A549 (cell line): ENCODE data around the gene TRMT61A. TPM values are rescaled to one million over a fixed set of nuclear protein-coding genes. Genes with fewer than 3 reads are reported as not detected.

ENCODE experiments used
- ATAC-seq, 2 experiments: fragments of 200-7000 bp in 1 of 2; fragments of >200 bp in 1 of 2; cut with Nextera tagmentation in 1 of 2; cut with Tn5 transposase in 1 of 2; 3 replicates each; pipeline versions ENCODE4 v1.8.0 to v1.9.1; 2018 to 2020; ENCODE audit warnings: mild to moderate bottlenecking in 1 of 2, moderate library complexity in 1 of 2
- CTCF ChIA-PET: fragments of 300-600 bp; sonication (Branson Sonifier 250); formaldehyde crosslinking; extraction: SDS; loops from one replicate; lab custom pipeline; 2021; ENCODE audit warnings: antibody characterized with exemption, inconsistent platforms; lab: Yijun Ruan, JAX
- POLR2A ChIA-PET: fragments of 350-600 bp; formaldehyde crosslinking; extraction: SDS; loops from one replicate; lab custom pipeline; 2021; ENCODE audit warnings: antibody characterized with exemption, inconsistent platforms; lab: Yijun Ruan, JAX
- DNase-seq, 2 experiments: peaks; one replicate each; pipeline versions ENCODE4 v3.0.0 to v3.0.0-alpha.2; 2011 to 2016; ENCODE audit warnings: low read depth in 1 of 2, low spot score in 1 of 2
- FAIRE-seq: peaks from 2 replicates; lab custom pipeline; 2011; peaks lifted over from hg19 to GRCh38; lab: Jason Lieb, UNC
- H3K27ac ChIP-seq, 2 experiments: fragments of >200 bp; sonication (Bioruptor Twin); formaldehyde crosslinking; 3 replicates each; pipeline ENCODE4 v1.5.1; 2016 to 2017
- H3K4me1 ChIP-seq: fragments of >200 bp; sonication (Bioruptor Twin); formaldehyde crosslinking; 3 replicates; pipeline ENCODE4 v1.6.1; 2016
- H3K4me2 ChIP-seq: fragments of >200 bp; sonication (Bioruptor Twin); formaldehyde crosslinking; 3 replicates; pipeline ENCODE4 v1.6.1; 2016
- H3K4me3 ChIP-seq: fragments of >200 bp; sonication (Bioruptor Twin); formaldehyde crosslinking; 3 replicates; pipeline ENCODE4 v1.5.1; 2016
- H3K9me3 ChIP-seq: fragments of >200 bp; sonication (Bioruptor Twin); formaldehyde crosslinking; 3 replicates; pipeline ENCODE4 v1.6.1; 2016
- BCL3 ChIP-seq: fragments of >200 bp; sonication (Bioruptor Twin); formaldehyde crosslinking; IDR thresholded peaks from 3 replicates; pipeline ENCODE4 v1.6.1; 2016
- BHLHE40 ChIP-seq: IDR thresholded peaks from 2 replicates; pipeline ENCODE4 v1.6.1; 2012; ENCODE audit warnings: low read depth, low read length, inconsistent platforms
- CBX2 ChIP-seq: fragments of 200-600 bp; sonication (generic); IDR thresholded peaks from 2 replicates; pipeline ENCODE4 v1.6.1; 2016; ENCODE audit warnings: low read depth, mild to moderate bottlenecking, borderline replicate concordance
- CEBPB ChIP-seq, 2 experiments: fragments of >200 bp in 1 of 2; sonication (Bioruptor Twin) in 1 of 2; formaldehyde crosslinking in 1 of 2; IDR thresholded peaks; 2 replicates each; pipeline ENCODE4 v1.6.1; 2012 to 2016
- EHF ChIP-seq: fragments of 250-450 bp; sonication (Bioruptor Pico); IDR thresholded peaks from 2 replicates; pipeline ENCODE4 v1.5.0; 2020; ENCODE audit warnings: mild to moderate bottlenecking
- EP300 ChIP-seq, 2 experiments: fragments of >200 bp; sonication (Bioruptor Twin); formaldehyde crosslinking; IDR thresholded peaks; 2 replicates in 1 of 2; 3 replicates in 1 of 2; pipeline ENCODE4 v1.6.1; 2016 to 2017
- FOSL2 ChIP-seq, 2 experiments: fragments of 450-650 bp in 1 of 2; fragments of >200 bp in 1 of 2; sonication (Bioruptor Twin) in 1 of 2; formaldehyde crosslinking; IDR thresholded peaks; 2 replicates each; pipeline versions ENCODE4 v1.5.0 to v1.6.1; 2016 to 2020; ENCODE audit warnings: mild to moderate bottlenecking in 1 of 2, moderate library complexity in 1 of 2
- GATA3 ChIP-seq: IDR thresholded peaks from 2 replicates; pipeline ENCODE4 v1.6.1; 2012; ENCODE audit warnings: borderline replicate concordance
- HDAC2 ChIP-seq: fragments of 200-600 bp; sonication (generic); IDR thresholded peaks from 2 replicates; pipeline ENCODE4 v1.6.1; 2016
- HEYL ChIP-seq: fragments of 250-450 bp; sonication (Bioruptor Pico); IDR thresholded peaks from 2 replicates; pipeline ENCODE4 v1.8.0; 2021; ENCODE audit warnings: mild to moderate bottlenecking, moderate library complexity
- JUN ChIP-seq, 2 experiments: fragments of >200 bp; sonication (Bioruptor Twin); formaldehyde crosslinking; IDR thresholded peaks; 2 replicates in 1 of 2; 3 replicates in 1 of 2; pipeline ENCODE4 v1.6.1; 2016 to 2017
- KDM5A ChIP-seq: fragments of 200-600 bp; sonication (generic); IDR thresholded peaks from 2 replicates; pipeline ENCODE4 v1.6.1; 2016; ENCODE audit warnings: antibody characterized with exemption, mild to moderate bottlenecking
- MAFK ChIP-seq: fragments of 450-650 bp; IDR thresholded peaks from 2 replicates; pipeline ENCODE4 v1.6.1; 2014; ENCODE audit not compliant: partially characterized antibody
- MAZ ChIP-seq: fragments of 150-350 bp; IDR thresholded peaks from 2 replicates; pipeline ENCODE4 v1.6.1; 2014; ENCODE audit warnings: antibody characterized with exemption, low read depth, low read length, borderline replicate concordance
- MYC ChIP-seq: IDR thresholded peaks from 2 replicates; pipeline ENCODE4 v1.6.1; 2012; ENCODE audit warnings: mild to moderate bottlenecking, inconsistent platforms, low read length, improper control_type of control experiment, borderline replicate concordance
- NPAS2 ChIP-seq: fragments of 250-450 bp; sonication (Bioruptor Pico); IDR thresholded peaks from 2 replicates; pipeline ENCODE4 v1.8.0; 2022; ENCODE audit warnings: mild to moderate bottlenecking, moderate library complexity, borderline replicate concordance
- NR3C1 ChIP-seq: fragments of >200 bp; sonication (Bioruptor Twin); formaldehyde crosslinking; IDR thresholded peaks from 3 replicates; pipeline ENCODE4 v1.6.1; 2017
- PBX3 ChIP-seq: IDR thresholded peaks from 2 replicates; pipeline ENCODE4 v1.6.1; 2012
- RAD21 ChIP-seq, 2 experiments: fragments of >200 bp in 1 of 2; sonication (Bioruptor Twin) in 1 of 2; formaldehyde crosslinking in 1 of 2; IDR thresholded peaks in 1 of 2; conservative IDR thresholded peaks in 1 of 2; 2 replicates in 1 of 2; 3 replicates in 1 of 2; pipeline ENCODE4 v1.6.1; 2012 to 2018; ENCODE audit warnings: inconsistent platforms in 1 of 2
- RARB ChIP-seq: fragments of 250-450 bp; sonication (Bioruptor Pico); IDR thresholded peaks from 2 replicates; pipeline ENCODE4 v1.8.0; 2021; ENCODE audit warnings: mild to moderate bottlenecking, moderate library complexity
- REST ChIP-seq: fragments of 200-600 bp; sonication (generic); IDR thresholded peaks from 2 replicates; pipeline ENCODE4 v1.6.1; 2016; ENCODE audit warnings: antibody characterized with exemption, mild to moderate bottlenecking, moderate library complexity
- RFX5 ChIP-seq: fragments of 450-650 bp; IDR thresholded peaks from 2 replicates; pipeline ENCODE4 v1.7.1; 2014; ENCODE audit warnings: antibody characterized with exemption, mild to moderate bottlenecking, moderate library complexity
- SMC3 ChIP-seq: fragments of >200 bp; sonication (Bioruptor Twin); formaldehyde crosslinking; IDR thresholded peaks from 3 replicates; pipeline ENCODE4 v1.6.1; 2018; ENCODE audit warnings: inconsistent platforms
- TP53 ChIP-seq: fragments of 250-450 bp; sonication (Bioruptor Pico); IDR thresholded peaks from 2 replicates; pipeline ENCODE4 v1.5.0; 2021; ENCODE audit warnings: mild to moderate bottlenecking, moderate library complexity
- ZNF302 ChIP-seq: fragments of 250-450 bp; sonication (Bioruptor Pico); IDR thresholded peaks from 2 replicates; pipeline ENCODE4 v1.9.0; 2021; ENCODE audit warnings: inconsistent platforms, mild to moderate bottlenecking, moderate library complexity
- WGBS: methylation state at CpG from one replicate; pipeline ENCODE4 v1.1.6; 2017; ENCODE audit errors: missing lambda C conversion rate; 5-methylcytosine and 5-hydroxymethylcytosine counted together
- polyA plus RNA-seq, 4 experiments: library from polyadenylated mRNA; depleted of rRNA in 3 of 4; stranded (reverse); fragments of >200 nt; fragmentation: RNase III in 1 of 4; extraction: RNeasy Plus Mini Kit Qiagen cat#74134 plus additional on column Dnase treatment in 1 of 4; gene quantifications; 2 replicates in 3 of 4; 3 replicates in 1 of 4; pipeline ENCODE4 v1.2.3, GENCODE V29; 2011 to 2017

Gene TRMT61A
- polyA plus RNA-seq, 2 of the 4 experiments (the other 2 are of a cell fraction), result 8.3 to 19.4 TPM

- Histone ChIP-seq H3K4me2 (peak overlapping the region; percentile 53), H3K4me1 (peaks cover 38% of the 10 kb centered on the region), H3K4me3 (no peak overlapping the region), H3K9me3 (no peaks in the 10 kb centered on the region), H3K27ac (peak overlapping the region in 1 of 2 experiments; percentile 75; a peak in 3 of 6 replicates)
- ChIA-PET CTCF (interaction anchor here (0.5 to 28.8 kb wide), 5 partner anchors 10 to 43 kb away, joined by 3 to 489 read pairs (median 12); partner anchors contain the start of genes CKB and TRMT61A), POLR2A (interaction anchor here (0.8 to 1.0 kb wide), 2 partner anchors 14 to 24 kb away, joined by 3 to 4 read pairs; partner anchors contain the start of gene TRMT61A)
- ATAC-seq, result no peak
- no peak for FAIRE-seq
- no peak for TF ChIP-seq SMC3
- no peak for TF ChIP-seq HEYL (CRISPR knock-in tag)
- TF ChIP-seq PBX3, result no peak
- no peak for TF ChIP-seq FOSL2 (IDR thresholded peaks at IDR 0.05)
- no peak for TF ChIP-seq FOSL2 (CRISPR knock-in tag; IDR thresholded peaks at IDR 0.05)
- no peak for TF ChIP-seq TP53 (CRISPR knock-in tag)
- TF ChIP-seq EP300 (IDR thresholded peaks at IDR 0.05), result no peak
- no peak for TF ChIP-seq RFX5
- TF ChIP-seq HDAC2, result no peak
- TF ChIP-seq RAD21 (conservative IDR thresholded peaks at IDR 0.05 in 1 of 2, IDR thresholded peaks at IDR 0.05 in 1 of 2), result no peak
- TF ChIP-seq BCL3, result no peak
- TF ChIP-seq RARB (CRISPR knock-in tag), result no peak
- TF ChIP-seq MAFK, result no peak
- TF ChIP-seq NPAS2 (CRISPR knock-in tag), result no peak
- TF ChIP-seq KDM5A, result no peak
- no peak for TF ChIP-seq CBX2
- no peak for TF ChIP-seq MYC
- TF ChIP-seq CEBPB (IDR thresholded peaks at IDR 0.05), result no peak
- TF ChIP-seq GATA3, result no peak
- TF ChIP-seq BHLHE40, result no peak
- no peak for TF ChIP-seq REST
- 39% methylated on average over 8 of the region's 18 CpGs for WGBS
- no peak for DNase-seq
Measured at GRCh38 chr14:103542605-103543088, 13.7 kb downstream of the TRMT61A start.

GRCh38 chr14:103543140-103543539 lies 14.1 kb downstream of the TRMT61A start:
- no peak for DNase-seq
- 73% methylated on average over 7 of the region's 10 CpGs for WGBS
- H3K4me1 ChIP-seq, result peaks cover 38% of the 10 kb centered on the region
- no peaks in the 10 kb centered on the region for H3K9me3 ChIP-seq
- ChIA-PET POLR2A (interaction anchor here (1.0 kb wide), 1 partner anchor 14 kb away, joined by 3 read pairs; the partner anchor contains the start of gene TRMT61A), CTCF (interaction anchor here (0.5 to 28.8 kb wide), 5 partner anchors 10 to 43 kb away, joined by 3 to 489 read pairs (median 100); partner anchors contain the start of genes BAG5, CKB, COA8 and TRMT61A)
- no peak for FAIRE-seq
- ATAC-seq, result no peak
- H3K4me2 ChIP-seq, result peak overlapping the region; percentile 53; the same call in 2 of the 3 replicates
- no peak overlapping the region for H3K4me3 ChIP-seq
- peak overlapping the region in 1 of 2 experiments; percentile 75; a peak in 3 of 6 replicates for H3K27ac ChIP-seq
- TF ChIP-seq MYC (no peak), BHLHE40 (no peak), ZNF302 (CRISPR knock-in tag) (no peak), HDAC2 (no peak), EP300 (IDR thresholded peaks at IDR 0.05) (no peak), MAZ (no peak), NR3C1 (no peak), GATA3 (no peak), BCL3 (no peak), JUN (IDR thresholded peaks at IDR 0.05) (no peak), REST (no peak), SMC3 (no peak), EHF (CRISPR knock-in tag) (no peak)
